HEK293T (cell line): ENCODE data around the gene PTCD2.

ENCODE experiments used
- CTBP1 ChIP-seq: fragments of 450-650 bp; IDR thresholded peaks from 2 replicates; pipeline ENCODE4 v1.6.1; 2016; ENCODE audit warnings: borderline replicate concordance
- FOXK2 ChIP-seq: fragments of 450-650 bp; IDR thresholded peaks from 2 replicates; pipeline ENCODE4 v1.6.1; 2016; ENCODE audit warnings: mild to moderate bottlenecking
- FOXM1 ChIP-seq: fragments of 450-650 bp; IDR thresholded peaks from 2 replicates; pipeline ENCODE4 v1.6.1; 2017; ENCODE audit warnings: mild to moderate bottlenecking, borderline replicate concordance
- HDGF ChIP-seq: fragments of 450-650 bp; IDR thresholded peaks from 2 replicates; pipeline ENCODE4 v1.6.1; 2017; ENCODE audit warnings: antibody characterized with exemption, borderline replicate concordance
- SUZ12 ChIP-seq: fragments of 450-650 bp; IDR thresholded peaks from 2 replicates; pipeline ENCODE4 v1.6.1; 2016; ENCODE audit warnings: mild to moderate bottlenecking

DNA sequence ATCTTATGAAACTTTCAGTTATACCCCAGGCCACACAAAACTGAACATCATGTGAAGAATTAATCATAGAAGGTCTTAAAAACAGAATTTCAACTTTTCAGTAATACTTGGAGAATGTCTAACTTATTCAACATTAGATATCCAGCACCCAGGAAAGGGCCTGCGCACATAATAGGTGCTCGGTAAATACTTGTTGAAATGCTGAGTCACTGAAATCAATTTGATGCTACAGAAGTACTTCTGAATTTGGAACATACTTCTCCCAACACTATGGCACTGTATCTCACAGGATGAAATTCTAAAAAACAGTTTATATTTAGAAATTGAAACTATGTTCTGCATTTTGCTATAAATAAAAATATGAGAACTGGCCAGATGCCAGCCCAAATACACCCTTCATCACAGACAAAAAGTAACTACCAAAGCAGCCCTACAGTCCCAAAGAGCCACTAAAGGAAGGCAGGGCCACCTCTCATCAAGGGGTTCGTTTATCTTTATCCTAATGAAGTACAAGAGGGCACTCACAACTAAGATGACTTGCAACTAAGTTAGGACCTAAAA lies 26.6 kb upstream of the PTCD2 start:
- TF ChIP-seq CTBP1 (no peak), SUZ12 (no peak), FOXK2 (no peak), FOXM1 (no peak), HDGF (no peak)
